ENCODE measurements around the gene ZNF785.
A peak's percentile ranks its signal among the peaks of the same experiment; 100 is the strongest.
"Not testable (repeated sequence)": the region's sequence is repeated elsewhere in the genome, so short reads cannot be mapped to it uniquely, and the experiment has no call there.

Gene ZNF785

DNA sequence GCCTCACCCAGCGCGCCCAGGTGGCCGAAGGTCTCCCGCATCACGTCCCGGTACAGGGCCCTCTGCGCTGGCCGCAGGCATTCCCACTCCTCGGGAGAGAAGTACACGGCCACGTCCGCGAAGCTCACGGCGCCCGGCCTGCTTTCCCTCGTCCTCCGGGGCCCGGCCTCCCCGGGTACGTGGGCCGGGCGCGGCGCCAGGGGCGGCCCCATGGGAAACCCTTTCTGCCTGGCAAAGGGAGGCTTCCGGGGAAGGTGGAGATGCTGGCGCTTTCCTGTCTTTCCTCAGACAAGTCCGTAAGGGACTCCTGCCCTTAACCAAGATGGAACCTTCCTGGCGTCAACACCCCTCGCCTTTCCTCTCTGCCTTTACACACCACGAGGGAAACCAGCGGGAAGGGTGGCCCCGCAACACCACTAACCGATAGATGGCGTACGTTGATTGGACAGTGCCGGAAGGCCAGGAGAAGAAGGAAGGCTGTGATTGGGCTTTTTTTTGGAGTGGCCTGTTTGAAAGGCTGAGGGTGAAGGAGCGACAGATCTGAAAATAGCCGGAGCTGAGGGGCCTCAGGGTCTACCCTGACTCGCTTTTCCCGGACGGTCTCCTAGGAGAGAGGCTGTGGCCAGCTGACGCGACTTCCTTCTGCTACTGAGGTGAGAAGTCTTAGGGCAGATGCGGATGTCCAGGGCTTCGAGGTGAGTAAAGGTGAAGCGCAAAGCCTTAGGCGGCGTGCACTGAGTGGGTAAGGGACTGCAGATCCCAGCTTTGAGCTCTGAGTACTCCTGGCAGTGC, at the start of gene ZNF785:
ZNF785 (minus strand) TSS at position 298 of the 792 bp plus-strand sequence; CDS start at position 212, 86 bp downstream.
- DNase-seq, result no peak

- DNase-seq, result no peak
These were observed 48.0 kb upstream of the ZNF785 start for GRCh38 chr16:30633526-30633925.

- not testable (repeated sequence) for DNase-seq
These were observed 47.0 kb upstream of the ZNF785 start for GRCh38 chr16:30632454-30632853.

DNA sequence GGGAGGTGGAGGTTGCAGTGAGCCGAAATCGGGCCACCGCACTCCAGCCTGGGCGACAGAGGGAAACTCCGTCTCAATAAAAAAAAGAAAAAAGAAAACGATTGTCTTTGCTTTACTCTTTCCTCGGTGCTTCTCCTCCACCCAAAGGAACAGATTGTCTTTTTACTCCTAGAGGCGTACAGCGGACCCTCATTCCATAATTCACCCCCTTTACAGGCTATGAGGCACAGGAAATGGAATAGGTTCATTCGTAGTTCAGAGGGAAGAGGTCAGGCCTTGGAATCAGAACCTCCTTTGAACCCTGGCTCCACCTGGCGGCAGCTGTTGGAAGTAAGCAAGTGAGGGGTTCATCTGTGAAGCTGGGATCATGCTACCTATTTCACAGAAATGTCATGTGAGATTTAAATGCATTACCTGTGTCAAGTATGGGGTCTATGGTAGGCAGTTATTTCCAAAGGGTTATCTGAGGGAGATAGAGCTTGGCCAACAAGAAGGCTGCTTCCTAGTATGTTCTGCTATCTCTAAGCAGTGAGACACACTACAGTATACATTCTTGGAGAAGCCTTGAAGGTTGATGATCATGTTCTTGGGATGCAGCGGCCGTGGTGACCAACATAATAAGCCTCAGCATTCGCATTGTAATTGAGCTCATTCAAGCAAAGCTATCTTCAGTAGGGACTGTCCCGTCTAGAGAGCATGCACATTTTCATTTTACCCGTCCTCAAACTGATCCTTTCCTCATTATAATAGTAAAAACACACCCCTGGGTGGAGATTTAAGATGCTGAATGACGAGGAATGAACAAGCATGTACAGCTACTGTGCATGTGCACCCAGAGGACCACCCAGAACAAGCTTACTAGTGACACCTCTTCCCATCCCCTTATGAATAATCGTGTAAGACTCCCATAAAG, 43.4 kb upstream of the ZNF785 start:
- DNase-seq, result peak; percentile 68

- no peak for DNase-seq
These were observed 40.7 kb upstream of the ZNF785 start for GRCh38 chr16:30626236-30626635.

DNA sequence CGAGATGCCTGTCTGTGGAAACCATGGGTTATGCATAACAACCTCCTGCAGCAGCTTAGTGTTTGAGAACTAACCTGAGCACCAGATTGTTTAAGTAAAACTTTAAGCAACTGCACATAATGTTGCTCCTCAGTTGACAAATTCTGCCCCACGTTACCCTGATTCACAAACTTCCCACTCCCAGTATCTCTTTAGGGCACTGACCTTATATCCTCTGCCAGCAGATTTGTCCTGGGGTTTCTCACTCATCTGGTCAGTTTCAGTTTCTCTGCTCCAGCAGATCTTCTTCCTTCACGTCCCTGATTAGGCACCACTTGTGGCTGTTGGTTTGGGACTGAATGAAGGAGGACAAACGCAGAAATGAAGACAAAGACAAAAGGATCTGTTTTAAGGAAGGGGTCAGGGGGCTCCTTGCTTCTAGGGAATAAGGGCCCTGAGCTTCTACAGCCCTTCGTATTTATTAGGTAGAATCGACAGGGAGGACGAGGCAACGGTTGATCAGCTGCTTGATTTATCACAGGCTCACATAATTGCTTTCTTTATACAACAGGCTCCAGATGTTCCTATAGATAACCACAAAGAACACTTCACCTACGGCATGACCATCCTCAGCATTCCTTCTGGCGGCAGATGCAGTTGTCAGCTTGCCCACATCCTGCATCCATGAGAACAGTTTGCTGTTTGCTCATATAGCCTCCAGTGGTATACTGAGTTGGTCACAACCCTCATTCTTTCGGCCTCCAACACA, 38.2 kb upstream of the ZNF785 start:
- DNase-seq, result no peak

GRCh38 chr16:30622455-30623032, 37.0 kb upstream of the ZNF785 start:
- DNase-seq, result no peak

DNA sequence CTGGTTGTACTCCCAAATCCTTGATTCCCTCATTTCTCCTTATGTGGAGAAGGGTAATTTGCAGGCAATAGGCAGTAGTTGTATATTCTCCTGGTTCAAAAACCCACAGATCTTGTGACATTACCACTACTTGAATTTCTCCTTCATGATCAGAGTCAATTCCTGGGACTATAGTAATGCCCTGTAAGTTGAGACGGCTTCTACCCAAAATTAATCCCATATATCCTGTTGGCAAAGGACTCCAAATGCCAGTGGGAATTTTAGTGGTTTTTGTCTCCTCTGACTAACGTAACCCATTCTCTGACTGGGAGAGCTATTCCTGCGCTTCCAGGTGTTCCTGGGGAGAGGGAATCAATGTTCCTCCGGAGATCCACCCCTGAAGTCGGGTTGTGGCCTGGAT, 36.3 kb upstream of the ZNF785 start:
- no peak for DNase-seq

DNA sequence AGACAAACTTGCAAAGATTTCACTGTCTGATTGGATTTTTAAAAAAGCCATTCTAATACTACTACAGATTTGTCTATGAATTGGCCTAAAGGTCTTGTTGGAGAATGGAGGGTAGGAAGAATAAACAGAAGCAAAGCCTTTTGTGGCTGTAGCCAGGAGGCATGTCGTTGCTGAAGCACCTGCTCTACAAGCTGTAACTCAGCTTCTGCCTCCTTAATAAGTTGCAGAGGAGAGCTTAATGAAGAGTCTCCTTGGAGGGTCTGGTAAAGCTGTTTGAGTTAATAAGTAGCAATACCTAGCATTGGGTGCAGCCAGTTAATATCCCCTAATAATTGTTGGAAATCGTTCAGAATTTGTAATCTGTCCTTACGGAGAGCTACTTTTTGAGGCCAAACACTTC, 34.7 kb upstream of the ZNF785 start:
- DNase-seq, result no peak

DNA sequence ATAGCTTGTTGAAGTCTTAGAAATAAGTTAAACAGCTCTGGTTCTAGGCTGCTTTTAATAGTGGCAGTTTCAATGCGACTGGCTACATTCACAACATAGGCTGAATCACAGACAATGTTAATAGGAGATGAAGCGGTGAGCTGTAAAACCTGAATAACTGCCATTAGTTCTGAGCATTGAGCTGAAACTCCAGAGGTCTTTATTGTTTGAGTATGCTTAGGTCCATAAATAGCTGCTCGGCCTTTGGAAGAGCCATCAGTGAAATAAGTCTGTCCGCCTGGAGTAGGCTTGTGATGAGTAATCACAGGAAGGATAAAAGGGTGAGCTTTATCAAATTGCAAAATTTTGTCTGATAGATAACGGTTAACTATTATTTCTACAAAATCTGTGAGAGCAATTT, 34.1 kb upstream of the ZNF785 start:
- DNase-seq, result no peak

GRCh38 chr16:30619202-30619601, 33.7 kb upstream of the ZNF785 start:
- no peak for DNase-seq

DNA sequence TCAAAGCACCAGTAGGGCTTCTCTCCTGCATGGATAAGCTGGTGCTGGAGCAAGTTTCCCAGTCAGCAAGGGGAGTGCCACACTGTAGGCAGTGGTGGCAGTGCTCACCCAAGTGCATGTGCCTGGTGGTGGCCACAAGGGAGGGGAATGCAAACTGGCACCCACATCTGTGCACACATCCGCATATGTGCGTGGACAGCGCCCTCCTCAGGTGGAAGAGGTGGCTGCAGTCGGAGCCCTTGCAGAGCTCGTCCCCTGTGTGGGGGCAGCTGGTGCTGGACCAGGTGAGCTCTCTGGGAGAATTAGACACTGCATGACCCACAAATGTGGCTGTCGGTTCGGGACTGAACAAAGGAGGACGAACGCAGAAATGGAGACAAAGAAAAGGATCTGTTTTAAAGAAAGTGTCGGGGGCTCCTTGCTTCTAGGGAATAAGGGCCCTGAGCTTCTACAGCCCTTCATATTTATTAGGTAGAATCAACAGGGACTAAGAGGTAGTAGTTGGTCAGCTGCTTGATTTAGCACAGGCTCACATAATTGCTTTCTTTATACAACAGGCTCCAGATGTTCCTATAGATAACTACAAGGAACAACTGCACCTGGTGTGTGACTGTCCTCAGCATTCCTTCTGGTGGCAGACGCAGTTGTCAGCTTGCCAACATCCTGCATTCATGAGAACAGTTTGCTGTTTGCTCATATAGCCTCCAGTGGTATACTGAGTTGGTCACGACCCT, 30.0 kb upstream of the ZNF785 start:
- peak; percentile 62 for DNase-seq

DNA sequence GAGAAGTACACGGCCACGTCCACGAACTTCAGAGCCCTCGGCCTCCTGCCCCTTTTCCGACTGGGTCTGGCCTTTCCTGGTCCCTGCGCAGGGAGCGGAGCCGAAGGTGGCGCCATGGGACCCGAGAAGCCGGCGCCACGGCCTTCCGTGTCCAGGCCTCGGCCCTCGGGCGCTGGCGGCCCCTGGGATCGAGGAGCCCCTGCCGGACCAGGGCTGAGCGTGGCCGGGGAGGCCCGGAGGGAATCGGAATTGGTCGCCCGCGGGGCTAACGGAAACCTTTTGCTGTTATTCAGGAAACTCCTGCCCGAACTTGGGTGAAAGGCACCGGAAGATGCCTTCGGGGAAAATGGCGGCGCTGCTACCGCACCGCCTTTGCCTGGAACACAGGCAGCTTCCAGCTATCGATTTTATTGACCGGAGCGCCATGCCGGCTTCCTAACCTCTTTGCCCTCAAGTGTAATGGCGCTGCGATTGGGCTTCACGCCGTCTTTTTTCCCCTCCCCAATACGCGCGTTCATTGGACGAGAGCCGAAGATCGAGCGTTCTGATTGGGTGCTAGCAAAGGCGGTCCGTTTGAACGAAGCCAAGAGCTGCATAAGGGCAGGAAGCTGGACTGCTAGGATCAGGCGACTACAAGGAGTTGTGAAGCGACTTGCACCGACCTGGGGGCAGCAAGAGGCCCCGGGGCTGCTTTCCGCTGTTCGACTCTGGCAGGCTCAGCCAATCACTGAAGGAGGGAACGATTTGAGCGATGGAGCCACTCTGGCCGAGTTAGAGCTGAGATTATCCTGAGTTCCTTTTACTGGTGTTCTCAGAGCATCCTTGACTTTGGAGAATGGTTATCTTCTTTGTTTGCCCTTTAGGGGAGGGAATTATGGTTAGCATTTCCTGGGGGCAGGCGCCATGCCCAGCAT, 24.7 kb upstream of the ZNF785 start, which contains the start of gene ZNF689:
ZNF689 (minus strand) TSS at position 464 of the 914 bp plus-strand sequence; CDS start at position 116, 348 bp downstream.
- peak; percentile 84 for DNase-seq

GRCh38 chr16:30609002-30609925, 23.8 kb upstream of the ZNF785 start:
- DNase-seq, result no peak

GRCh38 chr16:30606004-30606403, 20.5 kb upstream of the ZNF785 start:
- DNase-seq, result no peak

GRCh38 chr16:30605158-30605557, 19.7 kb upstream of the ZNF785 start:
- no peak for DNase-seq

DNA sequence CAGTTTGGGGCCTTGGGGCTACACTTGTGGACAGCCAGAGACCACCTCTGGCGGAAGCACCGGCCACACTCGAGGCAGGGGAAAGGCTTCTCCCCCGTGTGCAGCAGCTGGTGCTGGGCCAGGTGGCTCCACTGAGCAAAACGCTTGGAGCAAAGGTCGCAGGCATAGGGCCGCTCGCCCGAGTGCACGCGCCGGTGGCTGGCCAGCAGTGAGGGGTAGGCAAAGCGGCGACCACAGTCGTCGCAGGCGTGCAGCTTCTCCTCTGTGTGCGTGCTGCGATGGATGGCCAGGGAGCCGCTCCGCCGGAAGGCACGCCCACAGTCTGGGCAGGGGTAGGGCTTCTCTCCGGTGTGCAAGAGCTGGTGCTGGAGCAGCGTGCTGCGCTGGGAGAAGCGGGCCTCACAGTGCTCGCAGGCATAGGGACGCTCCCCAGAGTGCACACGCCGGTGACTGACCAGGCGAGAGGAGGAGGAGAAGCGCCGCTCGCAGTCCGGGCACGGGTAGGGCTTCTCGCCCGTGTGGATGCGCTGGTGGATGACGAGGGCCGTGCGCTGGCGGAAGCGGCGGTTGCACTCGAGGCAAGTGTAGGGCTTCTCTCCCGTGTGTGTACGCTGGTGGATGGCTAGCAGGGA, 18.9 kb upstream of the ZNF785 start:
- no peak for DNase-seq

DNA sequence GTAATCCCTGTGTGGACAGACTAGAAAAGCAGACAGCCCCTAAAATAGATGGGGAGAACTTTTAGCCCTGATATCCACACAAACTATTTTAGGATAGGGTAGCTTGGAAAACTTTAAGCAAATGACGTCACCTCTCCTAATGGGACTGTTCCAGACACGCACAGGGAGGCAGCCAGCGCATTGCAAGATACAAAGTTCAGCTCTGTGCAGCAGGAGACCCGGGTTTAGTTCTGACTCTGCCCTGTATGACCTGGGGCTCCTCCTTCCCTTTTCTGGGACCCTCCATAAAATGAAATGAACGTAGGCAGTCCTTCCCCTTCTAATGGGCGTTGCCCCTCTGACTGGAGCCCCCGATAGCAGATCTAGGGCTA, 18.4 kb upstream of the ZNF785 start:
- DNase-seq, result no peak

- no peak for DNase-seq
These were observed 17.2 kb upstream of the ZNF785 start for GRCh38 chr16:30602616-30603277.

All from NK-92 treated with Interleukin-12 subunit alpha and Interleukin-12 subunit beta, amount 100 ng/mL, for 24 hours (cell line).